Adrenal gland (tissue), 5 donors: ENCODE results near the gene TMA7.

Experiments used
- POLR2A ChIP-seq, 2 donors: fragments of 450-650 bp; IDR thresholded peaks; one replicate each; pipeline ENCODE4 v1.6.1; 2017; ENCODE audit warnings: antibody characterized with exemption in 2 of 2, mild to moderate bottlenecking in 2 of 2, moderate library complexity in 1 of 2
- TF ChIP-seq, protein P1 (sequence below), 6 experiments: fragments of 450-650 bp in 4 of 6; fragments of 200-600 bp in 2 of 6; sonication (generic) in 1 of 6; IDR thresholded peaks; 1 replicate in 5 of 6; 2 replicates in 1 of 6; pipeline versions ENCODE4 v1.5.1 to v1.8.0; 2016 to 2021; ENCODE audit warnings: antibody characterized with exemption in 6 of 6, mild to moderate bottlenecking in 2 of 6, moderate library complexity in 1 of 6
- donor health status: DM: no; HTN: no; CAD: no.

DNA sequence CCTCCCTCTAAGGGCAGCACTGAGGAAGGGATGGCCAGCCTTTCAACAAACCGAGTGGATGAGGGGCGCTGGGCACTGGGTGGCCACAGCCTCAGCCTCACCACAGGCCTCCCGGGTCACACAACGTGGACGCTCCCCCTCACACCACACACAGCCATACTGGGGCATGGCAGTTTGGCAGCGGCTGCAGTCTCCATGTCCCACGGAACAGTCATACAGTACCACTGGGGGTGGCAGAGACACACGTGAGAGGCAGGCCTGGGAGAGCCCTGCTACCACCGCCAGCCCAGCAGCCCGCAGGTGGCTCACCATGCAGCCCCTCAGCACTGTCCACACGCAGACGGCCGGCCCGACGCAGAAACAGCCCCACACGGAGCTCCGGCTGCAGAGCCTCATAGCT lies 21.9 kb upstream of the TMA7 start:
- no peak for TF ChIP-seq POLR2A (IDR thresholded peaks at IDR 0.05)
- TF ChIP-seq, protein P1, sequence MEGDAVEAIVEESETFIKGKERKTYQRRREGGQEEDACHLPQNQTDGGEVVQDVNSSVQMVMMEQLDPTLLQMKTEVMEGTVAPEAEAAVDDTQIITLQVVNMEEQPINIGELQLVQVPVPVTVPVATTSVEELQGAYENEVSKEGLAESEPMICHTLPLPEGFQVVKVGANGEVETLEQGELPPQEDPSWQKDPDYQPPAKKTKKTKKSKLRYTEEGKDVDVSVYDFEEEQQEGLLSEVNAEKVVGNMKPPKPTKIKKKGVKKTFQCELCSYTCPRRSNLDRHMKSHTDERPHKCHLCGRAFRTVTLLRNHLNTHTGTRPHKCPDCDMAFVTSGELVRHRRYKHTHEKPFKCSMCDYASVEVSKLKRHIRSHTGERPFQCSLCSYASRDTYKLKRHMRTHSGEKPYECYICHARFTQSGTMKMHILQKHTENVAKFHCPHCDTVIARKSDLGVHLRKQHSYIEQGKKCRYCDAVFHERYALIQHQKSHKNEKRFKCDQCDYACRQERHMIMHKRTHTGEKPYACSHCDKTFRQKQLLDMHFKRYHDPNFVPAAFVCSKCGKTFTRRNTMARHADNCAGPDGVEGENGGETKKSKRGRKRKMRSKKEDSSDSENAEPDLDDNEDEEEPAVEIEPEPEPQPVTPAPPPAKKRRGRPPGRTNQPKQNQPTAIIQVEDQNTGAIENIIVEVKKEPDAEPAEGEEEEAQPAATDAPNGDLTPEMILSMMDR (IDR thresholded peaks at IDR 0.05): no peak
